SIG-M5 (cell line): Measurements from ENCODE around the gene PTS.
"Not testable (repeated sequence)": the region's sequence is repeated elsewhere in the genome, so short reads cannot be mapped to it uniquely, and the experiment has no call there.

Experiments
- DNase-seq: peaks from one replicate; lab custom pipeline; 2025; lab: John Stamatoyannopoulos, UW

Gene PTS

GRCh38 chr11:112226062-112226830, at the start of gene PTS:
TSS of gene PTS (plus strand) at chr11:112226428. CDS start at chr11:112226444, 16 bp downstream.
- DNase-seq = peak; percentile 23

- DNase-seq = no peak
Measured at GRCh38 chr11:112177589-112177988, 48.6 kb upstream of the PTS start.

- no peak for DNase-seq
Measured at GRCh38 chr11:112178428-112178827, 47.8 kb upstream of the PTS start.

GRCh38 chr11:112178936-112179335, 47.3 kb upstream of the PTS start:
- DNase-seq = no peak

- peak; percentile 60 for DNase-seq
Measured at GRCh38 chr11:112179601-112180000, 46.6 kb upstream of the PTS start.

- DNase-seq = no peak
Measured at GRCh38 chr11:112182867-112183266, 43.4 kb upstream of the PTS start.

- DNase-seq = no peak
Measured at GRCh38 chr11:112185883-112186282, 40.3 kb upstream of the PTS start.

- DNase-seq = no peak
Measured at GRCh38 chr11:112186304-112186703, 39.9 kb upstream of the PTS start.

- not testable (repeated sequence) for DNase-seq
Measured at GRCh38 chr11:112195113-112195512, 31.1 kb upstream of the PTS start.

- no peak for DNase-seq
Measured at GRCh38 chr11:112195951-112196351, 30.3 kb upstream of the PTS start.

- no peak for DNase-seq
Measured at GRCh38 chr11:112196519-112197087, 29.6 kb upstream of the PTS start.

GRCh38 chr11:112199101-112199500, 27.1 kb upstream of the PTS start:
- DNase-seq = not testable (repeated sequence)

- DNase-seq = no peak
Measured at GRCh38 chr11:112200252-112200651, 26.0 kb upstream of the PTS start.

- DNase-seq = no peak
Measured at GRCh38 chr11:112206071-112206470, 20.2 kb upstream of the PTS start.

- DNase-seq = no peak
Measured at GRCh38 chr11:112210890-112211289, 15.3 kb upstream of the PTS start.

- DNase-seq = no peak
Measured at GRCh38 chr11:112211536-112211935, 14.7 kb upstream of the PTS start.

GRCh38 chr11:112212290-112212689, 13.9 kb upstream of the PTS start:
- no peak for DNase-seq

GRCh38 chr11:112212710-112213109, 13.5 kb upstream of the PTS start:
- DNase-seq = no peak

- DNase-seq = no peak
Measured at GRCh38 chr11:112213753-112214152, 12.5 kb upstream of the PTS start.

GRCh38 chr11:112215621-112216020, 10.6 kb upstream of the PTS start:
- DNase-seq = no peak

GRCh38 chr11:112216561-112217105, 9.6 kb upstream of the PTS start:
- DNase-seq = no peak

GRCh38 chr11:112219476-112220232, 6.6 kb upstream of the PTS start:
- no peak for DNase-seq
